Endothelial cell of umbilical vein (primary cell): ENCODE results near the gene SMIM44. TPM values are rescaled to one million over a fixed set of nuclear protein-coding genes. Genes with fewer than 3 reads are reported as not detected.

Experiments
- BruUV-seq: library from RNA; stranded (reverse); fragments of 400-500 nt; replicated peaks from 2 replicates; lab custom pipeline; 2021; lab: Mats Ljungman, UMichigan
- CTCF ChIA-PET: fragments of 300-600, 350-600 bp; sonication (Branson Sonifier 250); formaldehyde crosslinking; loops from one replicate; lab custom pipeline; 2021; ENCODE audit warnings: antibody characterized with exemption, inconsistent platforms; lab: Charles Lee
- POLR2A ChIA-PET: fragments of 300-600, 350-600 bp; sonication (Branson Sonifier 250); formaldehyde crosslinking; loops from one replicate; lab custom pipeline; 2021; ENCODE audit warnings: antibody characterized with exemption, inconsistent platforms; lab: Charles Lee
- DNase-seq: peaks from one replicate; pipeline ENCODE4 v3.0.0-alpha.2; 2011; ENCODE audit warnings: low read depth, low spot score
- FAIRE-seq: peaks from 2 replicates; lab custom pipeline; 2011; peaks lifted over from hg19 to GRCh38; lab: Jason Lieb, UNC
- H2AFZ ChIP-seq: 2 replicates; pipeline ENCODE4 v1.6.0; 2012; ENCODE audit warnings: low read depth, low read length, control low read depth, inconsistent platforms
- H3K27ac ChIP-seq: 2 replicates; pipeline ENCODE4 v1.5.1; 2011; ENCODE audit warnings: low read depth, mild to moderate bottlenecking, control low read depth, low read length, moderate library complexity; ENCODE audit not compliant: insufficient read depth
- H3K27me3 ChIP-seq, 2 experiments: 2 replicates each; pipeline versions ENCODE4 v1.6.0 to v1.6.1; 2011; ENCODE audit warnings: low read length in 2 of 2, mixed read lengths in 1 of 2; ENCODE audit not compliant: control insufficient read depth in 2 of 2, insufficient read depth in 2 of 2
- H3K36me3 ChIP-seq, 2 experiments: 2 replicates in 1 of 2; 3 replicates in 1 of 2; pipeline ENCODE4 v1.5.1; 2011; ENCODE audit warnings: low read length in 2 of 2, mild to moderate bottlenecking in 1 of 2, moderate library complexity in 1 of 2; ENCODE audit not compliant: control insufficient read depth in 2 of 2, insufficient read depth in 2 of 2; ENCODE audit errors: extremely low read depth in 1 of 2
- H3K4me1 ChIP-seq: 3 replicates; pipeline ENCODE4 v1.5.1; 2011; ENCODE audit warnings: mild to moderate bottlenecking, low read length; ENCODE audit not compliant: control insufficient read depth, insufficient read depth; ENCODE audit errors: extremely low read depth
- H3K4me2 ChIP-seq: 2 replicates; pipeline ENCODE4 v1.6.1; 2011; ENCODE audit warnings: low read length, control low read depth, mixed read lengths; ENCODE audit not compliant: insufficient read depth
- H3K4me3 ChIP-seq, 3 experiments: fragments of 200-600 bp in 1 of 3; sonication (generic), shearing (Covaris generic) in 1 of 3; replicated peaks in 1 of 3; 2 replicates each; pipeline ENCODE4 v1.5.1; 2011 to 2016; ENCODE audit warnings: control low read depth in 3 of 3, low read length in 3 of 3, mild to moderate bottlenecking in 2 of 3, inconsistent platforms in 1 of 3, low read depth in 1 of 3, moderate library complexity in 1 of 3; ENCODE audit not compliant: insufficient read depth in 1 of 3
- H3K79me2 ChIP-seq: 2 replicates; pipeline ENCODE4 v1.6.0; 2012; ENCODE audit warnings: low read length, inconsistent platforms; ENCODE audit not compliant: control insufficient read depth, insufficient read depth
- H3K9ac ChIP-seq: replicated peaks from 2 replicates; pipeline ENCODE3; 2011; ENCODE audit warnings: low read length, control low read depth; ENCODE audit not compliant: insufficient read depth; ENCODE audit errors: extremely low read depth
- H3K9me1 ChIP-seq: replicated peaks from 3 replicates; pipeline ENCODE4 v1.6.0; 2011; ENCODE audit warnings: mild to moderate bottlenecking, low read length; ENCODE audit not compliant: control insufficient read depth, insufficient read depth; ENCODE audit errors: extremely low read depth
- H3K9me3 ChIP-seq: replicated peaks from 2 replicates; pipeline ENCODE4 v1.5.1; 2012; ENCODE audit warnings: low read length, inconsistent platforms; ENCODE audit not compliant: control insufficient read depth, insufficient read depth
- H4K20me1 ChIP-seq: replicated peaks from 2 replicates; pipeline ENCODE3; 2011; ENCODE audit warnings: mild to moderate bottlenecking, low read length; ENCODE audit not compliant: control insufficient read depth, insufficient read depth; ENCODE audit errors: extremely low read depth
- CTCF ChIP-seq, 2 donors: IDR thresholded peaks; 1 replicate in 1 of 2; 2 replicates in 1 of 2; pipeline ENCODE4 v1.5.1; 2011; ENCODE audit warnings: low read length in 2 of 2, mild to moderate bottlenecking in 2 of 2, moderate library complexity in 2 of 2, control low read depth in 1 of 2, inconsistent platforms in 1 of 2, low read depth in 1 of 2; ENCODE audit not compliant: insufficient read depth in 1 of 2; ENCODE audit errors: extremely low read depth in 1 of 2
- EZH2 ChIP-seq: IDR thresholded peaks from 2 replicates; pipeline ENCODE4 v1.6.1; 2012; ENCODE audit warnings: borderline replicate concordance, low read depth, mild to moderate bottlenecking, moderate library complexity, low read length, inconsistent platforms; ENCODE audit not compliant: severe bottlenecking
- FOS ChIP-seq: IDR thresholded peaks from 2 replicates; pipeline ENCODE4 v1.6.1; 2011; ENCODE audit warnings: mild to moderate bottlenecking, low read length, moderate library complexity, borderline replicate concordance; ENCODE audit not compliant: insufficient read depth
- GATA2 ChIP-seq: IDR thresholded peaks from 2 replicates; pipeline ENCODE4 v1.7.0; 2011; ENCODE audit warnings: low read depth, mild to moderate bottlenecking, moderate library complexity, mixed read lengths, low read length; ENCODE audit not compliant: insufficient read length, insufficient read depth
- JUN ChIP-seq: IDR thresholded peaks from 2 replicates; pipeline ENCODE4 v1.6.1; 2011; ENCODE audit warnings: borderline replicate concordance, low read depth; ENCODE audit not compliant: insufficient read length, insufficient read depth
- MYC ChIP-seq: IDR thresholded peaks from one replicate; pipeline ENCODE4 v1.6.1; 2011; ENCODE audit warnings: mild to moderate bottlenecking, low read depth, low read length
- POLR2A ChIP-seq: IDR thresholded peaks from 2 replicates; pipeline ENCODE4 v1.6.1; 2012; ENCODE audit warnings: low read depth, mild to moderate bottlenecking, control low read depth, low read length
- POLR2AphosphoS5 ChIP-seq: IDR thresholded peaks from 2 replicates; pipeline ENCODE4 v1.6.1; 2012; ENCODE audit warnings: low read depth, mild to moderate bottlenecking, control low read depth, low read length, moderate library complexity; ENCODE audit not compliant: insufficient read depth
- dilution Hi-C: fragments of 300-500 bp; cut with MboI; formaldehyde crosslinking; loops from one replicate; pipeline ENCODE4 v1.15.0; 2019; ENCODE audit warnings: low sequenced_read_pairs; ENCODE audit not compliant: extremely low pct_ligation_motif_present
- intact Hi-C: fragments of 100-400 bp; cut with micrococcal nuclease; formaldehyde crosslinking; loops from one replicate; pipeline ENCODE4 v1.10.0; 2022
- polyA plus RNA-seq, 4 experiments: library from polyadenylated mRNA; depleted of rRNA in 3 of 4; stranded (reverse) in 3 of 4; unstranded in 1 of 4; fragments of >200 nt; gene quantifications; 2 replicates each; pipeline versions ENCODE4 v1.2.1 to v1.2.3, GENCODE V29; 2011 to 2012; ENCODE audit warnings: missing spikeins in 1 of 4
- total RNA-seq: library from RNA; stranded (reverse); gene quantifications from 2 replicates; pipeline ENCODE4 v1.2.3, GENCODE V29; 2021
- TF ChIP-seq, protein P1 (sequence below): IDR thresholded peaks from 2 replicates; pipeline ENCODE4 v1.6.1; 2011; ENCODE audit not compliant: insufficient read depth, insufficient read length

The SMIM44 gene
- total and polyA plus RNA-seq, 2 donors (not counting 3 experiments of a cell fraction or from before 2014, with no cell fraction given), result not detected

DNA sequence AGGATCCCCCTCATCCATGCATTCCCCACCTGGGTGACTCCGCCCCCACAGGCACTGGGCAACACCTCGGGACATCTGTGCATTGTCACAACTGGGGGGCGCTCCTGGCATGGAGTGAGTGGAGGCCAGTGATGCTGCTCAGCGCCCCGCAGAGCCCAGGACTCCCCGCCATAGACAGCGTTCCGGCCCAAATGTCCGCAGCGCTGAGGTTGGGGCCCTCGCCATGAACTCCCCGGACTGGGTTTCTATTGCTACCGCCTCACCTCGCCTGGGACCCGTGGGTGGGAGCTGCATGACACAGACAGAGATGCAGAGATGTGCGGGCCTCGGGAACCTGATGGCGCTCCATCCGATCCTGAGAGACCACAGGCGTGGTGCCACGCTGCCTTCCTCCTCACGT, 27.5 kb upstream of the SMIM44 start:
- Histone ChIP-seq H3K9me1 (no peaks in the 10 kb centered on the region), H3K4me3 (no peak overlapping the region), H3K9me3 (no peaks in the 10 kb centered on the region), H4K20me1 (no peaks in the 10 kb centered on the region), H3K4me1 (peaks cover 5% of the 10 kb centered on the region), H3K27me3 (no peaks in the 10 kb centered on the region), H3K9ac (no peak overlapping the region), H3K27ac (no peak overlapping the region), H3K79me2 (peaks cover 93% of the 10 kb centered on the region), H3K4me2 (no peak overlapping the region), H2AFZ (no peak overlapping the region), H3K36me3 (peaks cover 0 to 13% of the 10 kb centered on the region in 2 experiments)
- intact Hi-C loops, result no loop called here
- dilution Hi-C loops, result no loop called here
- no peak for FAIRE-seq
- BruUV-seq, result no TSS peak
- TF ChIP-seq, protein P1, sequence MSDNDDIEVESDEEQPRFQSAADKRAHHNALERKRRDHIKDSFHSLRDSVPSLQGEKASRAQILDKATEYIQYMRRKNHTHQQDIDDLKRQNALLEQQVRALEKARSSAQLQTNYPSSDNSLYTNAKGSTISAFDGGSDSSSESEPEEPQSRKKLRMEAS, result no peak
- no peak for TF ChIP-seq CTCF (IDR thresholded peaks at IDR 0.05; ENCODE audit: extremely low read depth in 1 of 2, insufficient read depth in 1 of 2, low read depth in 1 of 2, low read length in 2 of 2)
- no peak for TF ChIP-seq JUN
- no peak for TF ChIP-seq FOS
- no peak for TF ChIP-seq POLR2A
- TF ChIP-seq MYC, result no peak
- TF ChIP-seq POLR2AphosphoS5, result no peak
- TF ChIP-seq EZH2, result no peak
- TF ChIP-seq GATA2, result no peak
- CTCF ChIA-PET, result no interaction called here
- POLR2A ChIA-PET, result no interaction called here
- DNase-seq, result no peak
